ENCODE measurements around the gene GLA.

The GLA gene

GRCh38 chrX:101395789-101396188, 11.9 kb downstream of the GLA start:
- DNase-seq (ENCODE audit: low read depth) = no peak

GRCh38 chrX:101394372-101394771, 13.4 kb downstream of the GLA start:
- DNase-seq (ENCODE audit: low read depth) = no peak

GRCh38 chrX:101393530-101394305, 14.0 kb downstream of the GLA start:
- no peak for DNase-seq (ENCODE audit: low read depth)

- no peak for DNase-seq (ENCODE audit: low read depth)
Measured at GRCh38 chrX:101391831-101392230, 15.9 kb downstream of the GLA start.

- DNase-seq (ENCODE audit: low read depth) = peak; percentile 44
Measured at GRCh38 chrX:101390664-101391525, 16.8 kb downstream of the GLA start, which contains the start of gene RPL36A. TSS of gene RPL36A (plus strand) at chrX:101391011. CDS start at chrX:101391044, 33 bp downstream.

GRCh38 chrX:101388604-101389003, 19.1 kb downstream of the GLA start:
- DNase-seq (ENCODE audit: low read depth) = no peak

GRCh38 chrX:101386542-101386885, 21.2 kb downstream of the GLA start:
- DNase-seq (ENCODE audit: low read depth) = no peak

- no peak for DNase-seq (ENCODE audit: low read depth)
Measured at GRCh38 chrX:101385795-101386541, 21.8 kb downstream of the GLA start, which contains the start of gene BTK. TSS of gene BTK (minus strand) at chrX:101386191. CDS start at chrX:101375284, 10,907 bp downstream.

GRCh38 chrX:101385026-101385684, 22.6 kb downstream of the GLA start:
- DNase-seq (ENCODE audit: low read depth) = no peak

- no peak for DNase-seq (ENCODE audit: low read depth)
Measured at GRCh38 chrX:101383679-101384205, 24.0 kb downstream of the GLA start.

- no peak for DNase-seq (ENCODE audit: low read depth)
Measured at GRCh38 chrX:101377547-101377946, 30.2 kb downstream of the GLA start.

- DNase-seq (ENCODE audit: low read depth) = no peak
Measured at GRCh38 chrX:101370888-101371504, 36.7 kb downstream of the GLA start.

- DNase-seq (ENCODE audit: low read depth) = no peak
Measured at GRCh38 chrX:101369687-101370086, 38.0 kb downstream of the GLA start.

GRCh38 chrX:101368800-101369199, 38.9 kb downstream of the GLA start:
- no peak for DNase-seq (ENCODE audit: low read depth)

GRCh38 chrX:101365301-101365795, 42.4 kb downstream of the GLA start:
- no peak for DNase-seq (ENCODE audit: low read depth)

GRCh38 chrX:101362757-101363156, 45.0 kb downstream of the GLA start:
- DNase-seq (ENCODE audit: low read depth) = no peak

GRCh38 chrX:101362116-101362515, 45.6 kb downstream of the GLA start:
- DNase-seq (ENCODE audit: low read depth) = no peak

- no peak for DNase-seq (ENCODE audit: low read depth)
Measured at GRCh38 chrX:101360390-101360789, 47.3 kb downstream of the GLA start.

GRCh38 chrX:101359966-101360365, 47.8 kb downstream of the GLA start:
- DNase-seq (ENCODE audit: low read depth) = no peak

- no peak for DNase-seq (ENCODE audit: low read depth)
Measured at GRCh38 chrX:101357166-101357795, 50.4 kb downstream of the GLA start.

- no peak for DNase-seq (ENCODE audit: low read depth)
Measured at GRCh38 chrX:101349193-101349562, 58.5 kb downstream of the GLA start.

Data from GM04503 (cell line).